GM21515 (cell line): ENCODE data around the gene DVL3.
A peak's percentile ranks its signal among the peaks of the same experiment; 100 is the strongest.

Experiments used
- ATAC-seq: cut with Tn5 transposase; IDR thresholded peaks from one replicate; pipeline ENCODE4 v1.9.1; 2021; ENCODE audit not compliant: unreplicated experiment

DVL3 gene

GRCh38 chr3:184176377-184177330 is 21.5 kb downstream of the DVL3 start:
- no peak for ATAC-seq

DNA sequence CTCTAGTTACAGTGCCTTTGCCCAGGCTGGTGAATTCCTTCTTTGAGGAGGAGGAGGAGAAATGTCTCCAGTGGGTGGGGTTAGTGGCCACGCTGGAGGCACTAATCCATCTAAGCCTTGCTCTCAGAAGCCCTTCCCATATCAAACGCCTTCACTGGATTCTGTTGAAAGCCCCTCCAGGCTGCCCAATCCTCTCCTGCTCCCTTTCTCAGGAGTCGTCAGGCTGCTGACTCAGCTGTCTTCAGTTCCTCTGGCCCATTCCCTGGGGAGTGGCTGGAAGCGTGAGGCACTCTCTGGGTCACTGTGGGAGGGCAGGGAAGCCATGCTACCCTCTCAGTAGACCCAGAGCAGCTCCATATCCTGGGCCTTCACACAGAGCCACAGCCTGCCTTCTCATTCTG is 22.2 kb downstream of the DVL3 start:
- ATAC-seq: no peak

GRCh38 chr3:184177767-184178306 is 22.7 kb downstream of the DVL3 start:
- no peak for ATAC-seq

DNA sequence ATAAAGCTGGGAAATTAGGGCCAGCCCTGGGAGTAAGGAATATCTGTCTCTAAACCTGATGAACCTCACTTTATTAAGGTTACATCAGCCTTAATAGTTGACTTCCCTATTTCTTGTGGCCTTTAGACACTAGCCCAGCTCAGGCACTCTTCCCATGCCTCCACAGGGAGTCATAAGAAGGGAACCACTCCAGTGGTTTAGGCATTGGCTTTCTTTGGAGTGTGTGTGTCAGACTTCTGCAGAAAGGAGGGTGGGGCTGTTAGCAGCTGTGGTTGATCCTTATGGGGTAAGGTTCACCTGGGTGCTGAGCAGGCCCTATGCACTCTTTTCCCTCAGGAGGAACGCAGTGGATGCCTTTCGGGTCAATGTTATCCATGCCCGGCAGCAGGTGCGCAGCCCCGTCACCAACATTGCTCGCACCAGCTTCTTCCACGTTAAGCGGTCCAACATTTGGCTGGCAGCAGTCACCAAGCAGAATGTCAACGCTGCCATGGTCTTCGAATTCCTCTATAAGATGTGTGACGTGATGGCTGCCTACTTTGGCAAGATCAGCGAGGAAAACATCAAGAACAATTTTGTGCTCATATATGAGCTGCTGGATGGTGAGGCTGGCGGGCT is 23.5 kb downstream of the DVL3 start:
- ATAC-seq: no peak

DNA sequence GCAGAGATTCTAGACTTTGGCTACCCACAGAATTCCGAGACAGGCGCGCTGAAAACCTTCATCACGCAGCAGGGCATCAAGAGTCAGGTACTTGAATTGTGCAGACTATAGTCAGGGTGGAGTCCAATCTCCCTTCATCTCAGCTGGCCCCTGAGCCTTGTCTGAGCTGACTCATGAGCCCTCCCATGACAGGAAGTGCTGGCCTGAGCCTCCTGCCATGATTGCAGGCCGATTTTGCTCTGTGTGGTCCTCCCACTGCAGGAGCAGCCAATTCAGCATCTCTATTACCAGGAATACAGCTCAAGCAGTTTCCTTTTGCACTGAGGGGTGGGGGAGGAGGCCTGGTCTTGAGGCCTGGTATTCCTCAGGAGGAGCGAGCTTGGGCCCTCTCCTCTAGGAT is 25.0 kb downstream of the DVL3 start:
- no peak for ATAC-seq

DNA sequence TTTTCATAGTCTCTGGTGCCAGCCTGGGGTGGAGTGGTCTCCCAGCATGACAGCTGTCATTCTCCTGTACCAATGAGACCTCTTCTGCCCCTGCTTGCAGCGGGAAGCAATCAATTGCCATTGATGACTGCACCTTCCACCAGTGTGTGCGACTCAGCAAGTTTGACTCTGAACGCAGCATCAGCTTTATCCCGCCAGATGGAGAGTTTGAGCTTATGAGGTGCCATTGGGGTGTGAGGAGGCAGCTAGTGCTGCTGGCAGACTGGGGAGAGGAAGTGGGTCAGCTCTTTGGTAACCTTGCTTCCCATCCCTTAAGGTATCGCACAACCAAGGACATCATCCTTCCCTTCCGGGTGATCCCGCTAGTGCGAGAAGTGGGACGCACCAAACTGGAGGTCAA is 26.4 kb downstream of the DVL3 start:
- no peak for ATAC-seq

DNA sequence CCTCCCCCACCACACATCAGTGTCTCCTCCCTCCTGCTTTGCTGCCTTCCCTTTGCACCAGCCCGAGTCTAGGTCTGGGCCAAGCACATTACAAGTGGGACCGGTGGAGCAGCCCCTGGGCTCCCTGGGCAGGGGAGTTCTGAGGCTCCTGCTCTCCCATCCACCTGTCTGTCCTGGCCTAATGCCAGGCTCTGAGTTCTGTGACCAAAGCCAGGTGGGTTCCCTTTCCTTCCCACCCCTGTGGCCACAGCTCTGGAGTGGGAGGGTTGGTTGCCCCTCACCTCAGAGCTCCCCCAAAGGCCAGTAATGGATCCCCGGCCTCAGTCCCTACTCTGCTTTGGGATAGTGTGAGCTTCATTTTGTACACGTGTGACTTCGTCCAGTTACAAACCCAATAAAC is 28.5 kb downstream of the DVL3 start:
- no peak for ATAC-seq

DNA sequence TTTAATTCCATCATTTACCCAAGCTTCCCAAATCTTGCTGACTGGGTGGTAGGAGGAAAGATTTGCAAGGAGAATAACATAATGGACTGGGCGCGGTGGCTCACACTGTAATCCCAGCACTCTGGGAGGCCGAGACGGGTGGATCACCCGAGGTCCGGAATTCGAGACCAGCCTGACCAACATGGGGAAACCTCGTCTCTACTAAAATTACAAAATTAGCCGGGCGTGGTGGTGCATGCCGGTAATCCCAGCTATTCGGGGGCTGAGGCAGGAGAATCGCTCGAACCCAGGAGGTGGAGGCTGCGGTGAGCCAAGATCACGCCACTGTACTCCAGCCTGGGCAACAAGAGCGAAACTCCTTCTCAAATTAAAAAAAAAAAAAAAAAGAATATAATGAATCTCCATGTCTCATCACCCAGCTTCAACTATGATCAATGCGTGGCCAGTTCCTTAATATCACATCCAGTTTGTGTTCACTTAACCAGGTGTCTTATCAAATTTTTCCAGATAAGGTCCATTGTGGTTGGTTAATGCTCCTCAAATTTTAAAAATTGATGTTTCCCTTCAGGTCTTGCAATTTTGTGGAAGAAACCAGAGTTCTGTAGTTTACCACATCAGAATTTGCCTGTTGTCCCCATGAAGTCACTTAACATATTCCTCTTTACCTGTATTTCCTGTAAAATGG is 29.5 kb downstream of the DVL3 start:
- no peak for ATAC-seq

DNA sequence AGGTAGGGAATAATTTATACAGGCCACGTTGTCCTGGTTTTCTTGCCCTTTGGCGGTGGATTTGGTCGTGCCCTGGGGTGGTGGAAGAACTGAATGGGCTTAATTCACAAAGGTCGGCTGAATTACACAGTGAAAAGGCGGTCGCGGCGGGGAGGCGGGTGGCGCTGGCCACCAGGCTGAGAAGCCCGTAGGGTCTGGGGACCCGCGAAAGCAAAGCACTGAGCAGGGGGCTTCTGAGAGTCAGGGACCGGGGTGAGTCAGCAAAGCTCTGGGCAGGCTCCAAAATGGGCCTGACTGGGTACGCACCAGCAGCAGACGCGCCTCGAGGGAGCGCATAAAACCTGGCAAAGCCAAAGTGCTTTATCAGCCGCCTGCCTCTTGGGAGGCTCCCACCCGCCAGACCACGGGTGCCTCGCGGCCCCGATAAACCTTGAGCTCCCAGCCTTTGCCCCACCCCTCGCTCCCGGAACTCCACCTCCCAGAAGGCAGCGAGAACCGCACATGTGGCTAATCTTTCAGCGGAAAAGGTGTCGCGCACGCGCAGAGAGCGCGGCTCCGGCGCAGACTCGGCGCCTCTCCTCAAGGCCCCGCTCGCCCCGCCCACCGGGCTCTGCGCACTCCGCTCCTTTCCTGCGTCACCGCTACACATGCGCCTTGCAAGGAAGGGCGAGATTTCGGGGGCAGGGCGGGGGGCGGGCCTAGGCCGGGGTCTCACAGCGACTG is 30.4 kb downstream of the DVL3 start:
- peak; percentile 85 for ATAC-seq

GRCh38 chr3:184186184-184186901 is 31.2 kb downstream of the DVL3 start, which contains the start of gene ABCF3:
Gene ABCF3, plus strand, starts transcription at chr3:184186199. Its CDS starts 9 bp downstream, at chr3:184186208.
- ATAC-seq: peak; percentile 22

DNA sequence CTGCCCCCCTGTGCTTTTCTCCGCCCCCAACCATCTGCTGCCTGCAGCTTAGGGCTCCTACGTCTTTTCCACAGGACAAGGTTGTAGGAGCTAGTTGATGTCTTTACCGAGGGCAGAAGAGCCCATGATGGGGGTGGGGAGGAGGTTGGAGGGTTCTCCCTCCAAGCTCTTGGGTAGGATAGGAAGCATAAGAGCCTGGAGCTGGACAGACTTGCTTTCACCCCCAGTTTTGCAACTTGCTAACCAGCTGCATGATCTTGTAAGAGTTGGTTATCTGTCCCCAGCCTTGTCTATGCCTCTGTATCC is 31.7 kb downstream of the DVL3 start:
- no peak for ATAC-seq

- ATAC-seq: no peak
These were observed 32.9 kb downstream of the DVL3 start for GRCh38 chr3:184188080-184188479.

DNA sequence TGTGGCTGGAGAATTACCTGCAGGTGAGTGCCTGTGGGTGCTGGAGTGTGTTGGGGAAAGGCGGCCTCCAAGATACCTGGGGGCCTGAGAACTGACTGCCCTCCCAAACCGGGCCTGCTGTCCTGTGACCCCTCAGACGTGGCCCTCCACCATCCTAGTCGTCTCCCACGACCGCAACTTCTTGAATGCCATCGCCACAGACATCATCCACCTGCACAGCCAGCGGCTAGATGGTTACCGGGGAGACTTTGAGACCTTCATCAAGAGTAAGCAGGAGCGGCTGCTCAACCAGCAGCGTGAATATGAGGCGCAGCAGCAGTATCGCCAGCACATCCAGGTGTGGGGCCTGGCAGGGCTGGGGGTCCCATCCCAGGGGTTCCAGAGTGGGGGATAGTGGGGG is 34.2 kb downstream of the DVL3 start:
- ATAC-seq: no peak

GRCh38 chr3:184192889-184193288 is 37.7 kb downstream of the DVL3 start:
- no peak for ATAC-seq

GRCh38 chr3:184193991-184194539 is 38.9 kb downstream of the DVL3 start:
- ATAC-seq: no peak

GRCh38 chr3:184196536-184196935 is 41.4 kb downstream of the DVL3 start:
- ATAC-seq: no peak

DNA sequence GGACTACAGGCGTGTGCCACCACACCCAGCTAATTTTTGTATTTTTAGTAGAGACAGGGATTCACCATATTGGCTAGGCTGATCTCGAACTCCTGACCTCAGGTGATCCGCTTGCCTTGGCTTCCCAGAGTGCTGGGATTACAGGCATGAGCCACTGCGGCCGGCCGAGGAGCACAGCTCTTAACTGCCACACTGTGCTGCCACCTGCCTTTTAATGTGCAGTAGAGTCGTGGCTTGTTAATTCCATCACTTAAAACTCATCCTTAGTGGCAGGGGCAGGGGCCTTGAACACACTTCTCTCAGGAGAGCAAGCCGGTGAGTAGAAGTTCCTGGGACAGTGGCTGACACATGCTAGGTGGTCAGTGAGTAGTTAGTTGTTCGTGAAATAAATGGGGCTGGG is 43.3 kb downstream of the DVL3 start:
- no peak for ATAC-seq

- ATAC-seq: no peak
These were observed 45.6 kb downstream of the DVL3 start for GRCh38 chr3:184200825-184201224.

DNA sequence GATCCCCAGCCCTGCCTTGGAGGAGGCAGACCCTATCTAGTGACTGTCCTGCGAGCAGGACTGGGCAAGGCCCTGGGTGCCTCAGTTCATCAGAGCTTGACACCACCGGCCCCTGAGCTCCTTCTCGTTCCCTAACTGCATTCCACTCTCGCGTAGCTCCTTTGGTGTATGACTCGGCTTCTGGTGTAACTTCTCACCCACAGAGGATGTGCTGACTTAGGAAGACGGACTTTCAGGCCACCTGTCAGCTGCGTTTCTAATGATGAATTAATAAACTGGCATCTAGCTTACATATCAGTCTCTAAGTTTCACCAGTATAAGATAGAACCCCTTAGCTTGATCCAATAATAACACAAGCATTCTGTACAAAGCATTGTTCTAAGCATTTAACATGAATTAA is 48.3 kb downstream of the DVL3 start:
- no peak for ATAC-seq
